HK-2 (cell line): ENCODE measurements around the gene FKBP9.
"Not testable (repeated sequence)": the region's sequence is repeated elsewhere in the genome, so short reads cannot be mapped to it uniquely, and the experiment has no call there.

ENCODE experiments used
- DNase-seq: peaks from one replicate; pipeline ENCODE4 v3.0.0-alpha.2; 2018; ENCODE audit not compliant: unreplicated experiment

The FKBP9 gene

GRCh38 chr7:32952876-32953275 lies 4.4 kb upstream of the FKBP9 start:
- no peak for DNase-seq

- no peak for DNase-seq
Measured at GRCh38 chr7:32958046-32959025, 1.1 kb downstream of the FKBP9 start.

- not testable (repeated sequence) for DNase-seq
Measured at GRCh38 chr7:32963880-32964301, 6.7 kb downstream of the FKBP9 start.

DNA sequence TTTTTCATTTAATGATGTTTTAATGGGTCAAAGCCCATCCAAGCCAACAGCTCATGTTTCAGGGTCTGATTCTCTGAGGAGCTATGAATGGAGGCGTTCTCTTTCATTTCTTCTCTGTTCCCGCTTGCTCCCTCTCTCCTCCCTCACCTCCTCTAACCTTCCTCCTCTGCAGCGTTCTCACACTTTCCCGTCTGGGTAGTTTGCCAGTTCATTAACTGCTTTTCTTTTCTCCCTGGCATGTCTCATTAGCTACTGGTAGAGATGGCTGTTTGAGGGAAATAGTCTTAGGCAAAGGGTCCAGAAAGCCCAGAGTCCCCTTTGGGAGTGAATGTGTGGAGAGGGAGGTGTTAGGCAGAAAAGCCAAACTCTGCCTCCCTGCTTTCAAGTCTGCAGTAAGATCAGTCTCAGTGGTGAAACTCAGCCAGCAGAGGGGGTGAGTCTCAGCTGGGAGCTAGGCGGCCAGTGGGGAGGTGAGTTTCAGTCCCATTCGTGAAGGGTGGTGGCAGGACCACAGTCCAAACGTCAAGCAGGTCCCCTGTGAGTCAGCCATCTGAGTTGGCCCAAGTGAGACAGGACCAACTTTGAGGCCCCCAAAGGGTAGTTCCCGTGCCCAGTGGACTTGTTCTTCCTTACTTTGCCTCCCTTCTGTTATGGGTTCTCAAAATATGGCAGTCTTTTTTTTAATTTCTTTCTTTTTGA lies 7.4 kb downstream of the FKBP9 start:
- DNase-seq, result not testable (repeated sequence)

DNA sequence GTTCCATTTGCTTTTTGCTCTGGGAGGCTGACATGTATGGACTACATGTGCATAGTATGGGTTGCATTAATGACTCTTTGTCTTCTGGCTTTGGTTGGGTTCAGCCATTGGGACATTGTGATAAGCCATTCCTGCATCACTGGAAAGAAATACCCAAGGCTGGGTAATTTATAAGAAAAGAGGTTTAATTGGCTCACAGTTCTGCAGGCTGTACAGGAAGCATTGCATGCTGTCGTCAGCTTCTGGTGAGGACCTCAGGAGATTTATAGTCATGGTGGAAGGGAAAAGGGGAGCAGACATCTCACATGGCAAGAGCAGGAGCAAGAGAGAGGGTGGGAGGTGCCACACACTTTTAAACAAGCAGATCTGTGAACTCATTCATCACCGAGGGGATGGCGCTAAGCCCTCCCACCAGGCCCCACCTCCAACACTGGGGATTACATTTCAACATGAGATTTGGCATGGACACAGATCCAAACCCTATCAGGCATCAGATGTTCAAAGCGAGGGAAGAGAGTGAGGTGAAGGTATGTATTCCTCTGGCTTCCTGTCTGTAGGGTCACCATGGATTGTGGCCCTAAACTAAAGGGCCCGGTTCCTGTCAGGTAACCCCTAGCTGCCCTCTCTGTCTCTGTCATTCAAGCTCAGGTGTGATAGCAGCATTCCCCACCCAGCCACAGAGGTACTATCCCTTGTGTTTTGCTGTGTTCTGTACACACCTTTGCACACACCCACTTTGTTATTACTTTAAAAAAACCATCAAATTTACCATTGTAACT lies 9.4 kb downstream of the FKBP9 start:
- not testable (repeated sequence) for DNase-seq

DNA sequence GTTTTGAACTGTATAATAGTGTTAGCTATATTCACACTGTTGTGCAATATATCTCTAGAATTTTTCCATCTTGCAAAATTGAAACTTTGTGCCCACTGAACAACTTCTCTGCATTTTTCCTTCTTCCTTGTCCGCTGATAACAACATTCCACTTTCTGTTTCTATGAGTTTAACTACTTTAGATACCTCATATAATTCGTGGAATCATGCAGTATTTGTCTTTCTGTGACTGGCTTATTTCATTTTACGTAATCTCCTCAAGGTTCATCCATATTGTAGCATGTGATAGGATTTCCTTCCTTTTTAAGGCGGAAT lies 10.0 kb downstream of the FKBP9 start:
- not testable (repeated sequence) for DNase-seq

GRCh38 chr7:32971967-32972366 lies 14.7 kb downstream of the FKBP9 start:
- DNase-seq, result not testable (repeated sequence)

DNA sequence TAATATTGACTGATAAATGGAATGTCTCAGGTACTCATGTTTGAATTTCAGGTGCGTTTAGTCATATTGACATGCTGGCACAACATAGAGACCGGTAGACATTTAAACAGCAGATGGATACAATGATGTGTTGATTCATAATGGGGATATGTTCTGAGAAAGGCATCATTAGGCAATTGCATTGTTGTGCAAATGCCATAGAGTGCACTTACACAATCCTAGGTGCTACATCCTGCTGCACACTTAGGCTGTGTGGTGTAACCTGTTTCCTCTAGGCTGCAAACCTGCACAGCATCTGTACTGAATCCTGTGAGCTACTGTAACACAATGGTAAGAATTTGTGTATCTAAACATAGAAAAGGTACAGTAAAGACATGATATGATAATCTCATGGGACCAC lies 19.9 kb downstream of the FKBP9 start:
- DNase-seq, result not testable (repeated sequence)

- DNase-seq, result not testable (repeated sequence)
Measured at GRCh38 chr7:32979246-32979645, 22.0 kb downstream of the FKBP9 start.

DNA sequence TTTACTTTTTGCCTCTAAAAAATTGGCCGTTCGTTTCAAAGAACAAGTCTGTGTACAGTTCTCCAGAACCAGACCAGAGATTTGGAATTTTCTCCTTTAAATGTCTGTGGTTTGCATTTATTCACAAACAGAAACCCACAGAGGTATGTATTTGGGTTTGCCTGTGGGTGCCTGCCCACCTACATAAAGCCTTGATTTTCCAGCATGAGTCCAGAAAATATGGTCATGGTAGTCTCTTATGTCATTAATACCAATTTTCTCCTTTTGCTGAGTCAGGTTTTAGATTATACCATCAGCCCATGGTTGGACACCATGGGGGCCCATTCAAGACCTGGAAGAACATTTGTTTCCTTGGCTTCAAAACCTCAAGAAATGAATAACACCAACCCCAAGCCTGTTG lies 22.7 kb downstream of the FKBP9 start:
- not testable (repeated sequence) for DNase-seq

GRCh38 chr7:32988148-32988547 lies 30.9 kb downstream of the FKBP9 start:
- DNase-seq, result not testable (repeated sequence)

GRCh38 chr7:32991068-32991585 lies 33.9 kb downstream of the FKBP9 start:
- DNase-seq, result not testable (repeated sequence)

- DNase-seq, result not testable (repeated sequence)
Measured at GRCh38 chr7:32991975-32992700, 34.9 kb downstream of the FKBP9 start.

DNA sequence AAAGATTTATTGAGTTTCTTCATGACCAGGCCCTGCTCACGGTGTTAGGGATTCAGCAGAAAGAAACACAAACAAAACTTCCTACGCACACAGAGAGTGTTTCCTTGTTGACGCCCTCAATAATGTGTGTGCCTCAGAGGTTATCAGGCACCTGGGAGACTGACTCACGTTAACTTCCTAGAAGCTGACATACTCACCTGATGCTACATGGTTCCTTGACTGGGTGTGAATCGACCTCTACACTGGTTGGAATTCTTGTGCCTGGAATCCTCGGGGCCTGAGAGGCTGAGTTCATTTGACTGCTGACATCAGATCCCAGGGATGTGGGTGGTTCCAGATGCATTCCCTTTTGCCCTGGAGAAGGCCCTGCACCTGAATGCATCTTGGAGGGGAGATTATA lies 35.5 kb downstream of the FKBP9 start:
- DNase-seq, result not testable (repeated sequence)

DNA sequence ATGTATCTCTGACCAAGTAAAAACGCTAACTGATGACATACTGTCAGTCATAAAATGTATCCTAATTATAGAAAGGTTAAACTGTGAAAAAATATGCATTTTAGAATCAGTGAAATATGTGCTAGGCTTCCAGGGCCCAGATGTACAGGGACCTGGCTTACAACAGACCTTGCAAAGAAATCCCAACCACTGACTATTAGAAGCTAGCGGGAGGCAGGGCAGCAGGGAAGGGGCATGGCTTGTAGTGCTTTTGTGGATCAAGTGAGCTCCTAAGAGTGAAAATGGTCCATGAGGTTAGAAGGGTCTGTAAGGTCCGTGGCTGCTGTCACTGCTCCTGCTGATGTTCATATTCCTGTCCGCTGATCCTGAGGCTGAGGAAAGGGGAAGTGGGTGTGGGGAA lies 40.7 kb downstream of the FKBP9 start:
- DNase-seq, result not testable (repeated sequence)

DNA sequence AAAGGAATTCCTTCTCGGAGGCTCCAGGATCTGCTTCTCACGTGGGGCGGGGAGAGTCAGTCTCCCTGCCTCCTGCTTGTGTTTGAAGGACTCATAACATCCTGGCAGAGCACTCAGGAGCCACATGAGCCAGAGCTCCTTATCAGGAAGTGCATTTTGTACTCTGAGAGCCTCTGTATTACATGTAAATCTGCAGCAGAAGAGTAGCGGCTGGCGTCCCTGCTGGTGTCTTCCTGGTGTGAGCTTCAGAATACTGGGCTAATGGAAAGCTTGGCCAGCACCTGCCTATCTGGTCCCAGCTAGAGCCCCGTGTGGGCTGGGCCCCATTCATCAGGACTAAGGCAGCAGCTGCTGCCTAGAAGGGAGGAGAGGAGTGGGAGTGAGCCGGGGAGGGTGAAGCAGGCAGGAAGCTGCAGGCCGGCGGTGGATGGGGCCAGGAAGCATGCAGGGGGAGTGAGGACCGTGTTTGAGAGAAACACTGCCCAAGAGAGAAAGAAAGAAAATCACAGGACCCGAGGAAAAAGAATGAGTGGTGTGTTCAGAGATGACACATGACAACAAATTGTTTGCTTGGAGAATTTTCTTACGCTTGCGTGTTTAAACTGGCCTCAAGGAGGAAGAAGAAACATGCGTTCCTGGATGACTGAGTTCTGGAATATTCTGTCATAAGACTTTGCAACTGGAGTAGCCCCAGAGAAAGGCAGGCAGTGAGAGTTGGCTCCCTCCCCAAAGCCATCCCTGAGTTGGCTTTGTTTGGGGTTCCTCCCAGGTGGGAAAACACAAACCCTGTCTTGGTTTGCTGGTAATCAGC lies 41.3 kb downstream of the FKBP9 start:
- DNase-seq, result not testable (repeated sequence)

DNA sequence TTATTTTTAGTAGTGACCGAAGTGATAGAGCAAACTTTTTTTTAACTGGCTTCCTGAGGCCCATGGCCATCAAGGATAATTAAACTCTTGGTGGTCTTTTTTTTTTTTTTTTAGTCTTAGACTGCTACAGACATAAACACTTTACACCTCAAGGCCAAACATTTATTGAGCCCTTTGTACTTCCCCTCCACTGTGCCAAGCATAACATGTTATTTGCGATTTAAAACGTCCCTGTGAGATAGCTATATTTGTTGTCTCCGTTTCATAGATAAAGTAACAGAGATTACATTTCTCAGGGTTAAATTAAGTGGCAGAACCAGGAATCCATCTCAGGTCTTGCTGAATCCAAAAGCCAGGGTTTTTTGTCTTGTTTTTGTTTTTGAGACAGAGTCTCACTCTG lies 42.1 kb downstream of the FKBP9 start:
- not testable (repeated sequence) for DNase-seq

GRCh38 chr7:33003111-33003510 lies 45.9 kb downstream of the FKBP9 start:
- not testable (repeated sequence) for DNase-seq

GRCh38 chr7:33004104-33004616 lies 46.9 kb downstream of the FKBP9 start:
- DNase-seq, result not testable (repeated sequence)

DNA sequence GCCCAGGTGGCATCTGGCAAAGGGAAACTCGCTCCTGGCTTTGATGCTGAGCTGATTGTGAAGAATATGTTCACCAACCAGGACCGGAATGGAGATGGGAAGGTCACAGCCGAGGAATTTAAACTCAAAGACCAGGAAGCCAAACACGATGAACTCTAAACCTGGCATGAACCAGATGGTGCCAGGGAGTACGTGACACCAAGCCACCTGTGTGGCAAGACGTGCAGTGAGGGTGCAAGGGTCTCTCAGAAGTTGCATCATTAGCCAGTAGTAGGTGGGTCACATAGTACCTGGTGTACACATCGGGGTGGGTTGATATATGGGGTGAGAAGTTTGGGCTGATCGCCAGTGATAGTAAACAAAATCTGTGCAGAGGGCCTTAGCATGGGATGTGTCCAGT lies 48.0 kb downstream of the FKBP9 start:
- not testable (repeated sequence) for DNase-seq
